ENCODE data around the gene UGT2B11.
"Not testable (repeated sequence)": the region's sequence is repeated elsewhere in the genome, so short reads cannot be mapped to it uniquely, and the experiment has no call there.

Gene UGT2B11

DNA sequence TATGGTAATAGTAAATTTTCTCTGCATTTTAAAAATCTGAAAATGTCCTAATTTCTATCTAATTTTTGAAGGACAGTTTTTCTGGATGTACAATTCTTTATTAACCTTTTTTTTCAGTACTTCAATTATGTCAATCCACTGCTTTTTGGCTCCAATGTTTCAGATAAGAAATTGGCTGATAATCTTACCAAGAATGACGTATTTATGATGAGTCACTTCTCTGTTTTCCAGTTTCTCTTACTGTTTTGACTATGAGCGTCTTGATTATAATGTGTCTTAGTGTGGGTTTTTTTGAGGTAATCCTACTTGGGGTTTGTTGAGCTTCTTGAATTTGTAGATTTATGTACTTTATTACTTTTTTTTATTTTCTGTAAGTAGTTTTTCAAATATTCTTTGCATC is 47.2 kb downstream of the UGT2B11 start:
- no peak for DNase-seq

DNA sequence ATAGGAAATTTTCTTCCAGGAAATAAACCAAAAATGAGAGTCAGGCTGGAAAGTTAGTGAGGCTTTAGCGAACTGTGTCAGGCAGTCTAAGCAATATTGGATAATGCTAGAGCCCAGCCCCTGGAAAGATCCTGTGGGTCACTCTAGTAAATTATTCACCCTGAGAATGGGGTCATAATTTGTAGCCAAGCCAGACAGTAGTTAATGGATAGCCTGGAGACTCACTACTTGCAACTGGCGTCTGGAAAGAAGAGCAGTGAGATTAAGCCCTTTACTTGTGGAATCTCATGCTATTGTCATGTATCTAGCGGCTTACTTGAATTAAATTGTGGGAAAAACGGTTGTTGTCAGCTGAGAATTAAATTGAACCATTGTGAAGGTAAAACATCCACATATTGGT is 48.2 kb downstream of the UGT2B11 start:
- DNase-seq: not testable (repeated sequence)

DNA sequence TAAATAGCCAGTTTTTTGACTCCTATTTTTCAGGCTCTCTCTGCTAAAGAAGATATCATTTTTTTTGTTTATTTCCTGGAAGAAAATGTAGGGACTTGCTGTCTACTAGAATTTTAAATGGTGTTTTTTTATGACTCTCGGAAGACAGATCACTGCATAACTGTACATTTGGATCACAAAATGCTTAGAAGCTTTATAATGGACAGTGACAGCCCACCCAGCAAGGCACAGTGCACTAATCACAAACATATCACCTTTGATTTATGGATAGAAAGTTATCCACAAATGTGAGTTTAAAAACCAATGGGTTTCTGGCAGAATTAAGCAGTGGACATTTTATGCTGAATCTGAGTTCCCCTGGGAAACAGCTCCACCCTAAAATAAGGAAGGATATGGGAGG is 48.8 kb downstream of the UGT2B11 start:
- DNase-seq: not testable (repeated sequence)

DNA sequence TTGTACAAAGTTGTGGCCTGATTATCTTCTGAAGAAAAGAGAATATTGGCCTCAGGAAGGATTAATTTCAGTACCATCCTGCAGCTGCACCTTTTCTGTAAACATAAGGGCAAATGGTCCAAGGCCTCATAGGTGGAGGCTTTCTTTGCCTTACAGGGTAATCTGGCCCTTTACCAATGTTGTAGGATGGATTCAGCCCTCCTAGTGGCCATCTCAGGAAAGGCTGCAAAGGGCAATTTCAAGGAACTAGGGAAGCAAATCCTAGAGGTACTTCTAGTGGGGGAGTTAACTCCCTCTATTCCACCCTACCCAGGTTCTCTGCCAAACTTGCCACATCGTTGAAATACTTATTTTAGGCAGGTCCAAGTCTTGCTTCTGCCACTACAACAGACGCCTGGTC is 57.6 kb downstream of the UGT2B11 start:
- DNase-seq: no peak

- no peak for DNase-seq
These were observed 60.5 kb downstream of the UGT2B11 start for GRCh38 chr4:69154021-69154420.
